Caco-2 (cell line): ENCODE data around the gene SH3GL1. TPM values are rescaled to one million over a fixed set of nuclear protein-coding genes. Genes with fewer than 3 reads are reported as not detected.
A peak's percentile ranks its signal among the peaks of the same experiment; 100 is the strongest.
"Not testable (repeated sequence)": the region's sequence is repeated elsewhere in the genome, so short reads cannot be mapped to it uniquely, and the experiment has no call there.

Experiments used
- BruUV-seq: library from RNA; stranded (reverse); fragments of 400-500 nt; replicated peaks from 2 replicates; lab custom pipeline; 2021; lab: Mats Ljungman, UMichigan
- CTCF ChIA-PET: fragments of 300-600 bp; sonication (Branson Sonifier 250); formaldehyde crosslinking; loops from one replicate; lab custom pipeline; 2022; ENCODE audit warnings: antibody characterized with exemption; lab: Charles Lee
- POLR2A ChIA-PET: fragments of 300-600 bp; sonication (Branson Sonifier 250); formaldehyde crosslinking; loops from one replicate; lab custom pipeline; 2022; ENCODE audit warnings: antibody characterized with exemption; lab: Charles Lee
- DNase-seq, 2 experiments: peaks; one replicate each; pipeline versions ENCODE4 v3.0.0 to v3.0.0-alpha.2; 2020 to 2022
- H3K27me3 ChIP-seq: replicated peaks from 2 replicates; pipeline ENCODE4 v1.6.0; 2011; ENCODE audit warnings: low read length; ENCODE audit not compliant: control insufficient read depth, insufficient read depth
- H3K36me3 ChIP-seq: 2 replicates; pipeline ENCODE4 v1.5.1; 2011; ENCODE audit warnings: low read length; ENCODE audit not compliant: control insufficient read depth, insufficient read depth
- H3K4me1 ChIP-seq: fragments of 250-450 bp; sonication (Bioruptor Pico); 2 replicates; pipeline ENCODE4 v1.5.1; 2020; ENCODE audit warnings: mild to moderate bottlenecking
- H3K4me3 ChIP-seq: 2 replicates; pipeline ENCODE4 v1.5.1; 2011; ENCODE audit warnings: low read depth, mild to moderate bottlenecking, control low read depth, low read length
- H3K9me3 ChIP-seq: fragments of 250-450 bp; sonication (Bioruptor Pico); 2 replicates; pipeline ENCODE4 v1.5.1; 2020; ENCODE audit warnings: mild to moderate bottlenecking, moderate library complexity
- H3K27ac Mint-ChIP-seq: one replicate; pipeline ENCODE4 v1.8.0; 2022; ENCODE audit warnings: mixed read lengths; ENCODE audit not compliant: unreplicated experiment
- H3K27me3 Mint-ChIP-seq: one replicate; pipeline ENCODE4 v1.8.0; 2022; ENCODE audit warnings: mixed read lengths; ENCODE audit not compliant: insufficient read depth, unreplicated experiment
- H3K36me3 Mint-ChIP-seq: one replicate; pipeline ENCODE4 v1.8.0; 2022; ENCODE audit warnings: mild to moderate bottlenecking, mixed read lengths; ENCODE audit not compliant: insufficient read depth, unreplicated experiment
- H3K4me1 Mint-ChIP-seq: one replicate; pipeline ENCODE4 v1.8.0; 2022; ENCODE audit warnings: low read depth, mixed read lengths; ENCODE audit not compliant: unreplicated experiment
- H3K4me3 Mint-ChIP-seq: one replicate; pipeline ENCODE4 v1.8.0; 2022; ENCODE audit warnings: mild to moderate bottlenecking, moderate library complexity, mixed read lengths; ENCODE audit not compliant: unreplicated experiment
- H3K9me3 Mint-ChIP-seq: one replicate; pipeline ENCODE4 v1.8.0; 2022; ENCODE audit warnings: mixed read lengths; ENCODE audit not compliant: unreplicated experiment
- intact Hi-C: fragments of 100-400 bp; cut with micrococcal nuclease; formaldehyde crosslinking; loops from one replicate; pipeline ENCODE4 v1.10.0; 2022; ENCODE audit not compliant: unreplicated experiment
- total RNA-seq: library from RNA; stranded (reverse); gene quantifications from 2 replicates; pipeline ENCODE4 v1.2.3, GENCODE V29; 2022
- TF ChIP-seq, protein P1 (sequence below), 2 experiments: fragments of 200-600 bp in 1 of 2; IDR thresholded peaks; 1 replicate in 1 of 2; 2 replicates in 1 of 2; pipeline versions ENCODE4 v1.5.1 to v1.8.0; 2011 to 2022; ENCODE audit warnings: antibody characterized with exemption in 1 of 2, control low read depth in 1 of 2, inconsistent platforms in 1 of 2, low read depth in 1 of 2, low read length in 1 of 2, mild to moderate bottlenecking in 1 of 2, moderate library complexity in 1 of 2; ENCODE audit not compliant: insufficient read depth in 1 of 2, severe bottlenecking in 1 of 2, unreplicated experiment in 1 of 2

Gene SH3GL1
- total RNA-seq, 1 experiment from 2014 or later = 91.3 TPM

DNA sequence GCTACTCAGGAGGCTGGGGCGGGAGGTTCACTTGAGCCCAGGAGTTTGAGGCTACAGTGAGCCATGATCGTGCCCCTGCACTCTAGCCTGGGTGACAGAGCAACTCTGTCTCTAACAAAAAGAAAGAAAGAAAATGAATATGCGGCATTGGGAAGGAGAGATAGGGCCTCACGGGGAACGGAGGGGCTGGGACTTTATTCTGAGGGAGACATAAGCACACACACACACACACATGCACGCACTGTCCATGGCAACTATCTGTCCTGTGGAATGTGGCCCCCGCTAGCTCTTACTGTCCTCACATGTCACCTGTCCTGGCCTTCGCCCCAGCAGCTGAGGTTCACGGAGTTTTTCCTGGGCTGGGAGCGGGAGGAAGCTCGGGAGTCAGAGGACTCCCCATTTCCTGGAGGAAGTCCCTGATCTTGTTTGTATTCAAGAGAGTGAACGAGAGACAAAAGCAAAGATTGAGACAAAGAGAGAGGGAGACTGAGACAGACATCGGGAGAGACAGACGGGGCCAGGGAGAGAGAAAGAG is 62.4 kb downstream of the SH3GL1 start:
- no peaks in the 10 kb centered on the region for H3K27me3 ChIP-seq
- TF ChIP-seq, protein P1, sequence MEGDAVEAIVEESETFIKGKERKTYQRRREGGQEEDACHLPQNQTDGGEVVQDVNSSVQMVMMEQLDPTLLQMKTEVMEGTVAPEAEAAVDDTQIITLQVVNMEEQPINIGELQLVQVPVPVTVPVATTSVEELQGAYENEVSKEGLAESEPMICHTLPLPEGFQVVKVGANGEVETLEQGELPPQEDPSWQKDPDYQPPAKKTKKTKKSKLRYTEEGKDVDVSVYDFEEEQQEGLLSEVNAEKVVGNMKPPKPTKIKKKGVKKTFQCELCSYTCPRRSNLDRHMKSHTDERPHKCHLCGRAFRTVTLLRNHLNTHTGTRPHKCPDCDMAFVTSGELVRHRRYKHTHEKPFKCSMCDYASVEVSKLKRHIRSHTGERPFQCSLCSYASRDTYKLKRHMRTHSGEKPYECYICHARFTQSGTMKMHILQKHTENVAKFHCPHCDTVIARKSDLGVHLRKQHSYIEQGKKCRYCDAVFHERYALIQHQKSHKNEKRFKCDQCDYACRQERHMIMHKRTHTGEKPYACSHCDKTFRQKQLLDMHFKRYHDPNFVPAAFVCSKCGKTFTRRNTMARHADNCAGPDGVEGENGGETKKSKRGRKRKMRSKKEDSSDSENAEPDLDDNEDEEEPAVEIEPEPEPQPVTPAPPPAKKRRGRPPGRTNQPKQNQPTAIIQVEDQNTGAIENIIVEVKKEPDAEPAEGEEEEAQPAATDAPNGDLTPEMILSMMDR (IDR thresholded peaks at IDR 0.05; ENCODE audit: insufficient read depth in 1 of 2, low read depth in 1 of 2, low read length in 1 of 2, severe bottlenecking in 1 of 2, unreplicated experiment in 1 of 2) = no peak
- no peaks in the 10 kb centered on the region for H3K27me3 Mint-ChIP-seq
- H3K27ac Mint-ChIP-seq = peak overlapping the region; percentile 89
- CTCF ChIA-PET = interaction anchor here (0.6 to 2.0 kb wide), 2 partner anchors 40 to 70 kb away, joined by 3 to 13 read pairs; no protein-coding TSS in a partner anchor
- intact Hi-C loops = no loop called here
- peak overlapping the region; percentile 84 for H3K4me3 Mint-ChIP-seq
- POLR2A ChIA-PET = interaction anchor here (1.6 kb wide), 1 partner anchor 353 kb away, joined by 8 read pairs; the partner anchor contains the start of gene EEF2
- H3K9me3 Mint-ChIP-seq = peaks cover 18% of the 10 kb centered on the region
- H3K9me3 ChIP-seq = no peaks in the 10 kb centered on the region
- H3K4me1 Mint-ChIP-seq = peaks cover 6% of the 10 kb centered on the region
- peak overlapping the region; percentile 56 for H3K4me3 ChIP-seq
- H3K4me1 ChIP-seq = peaks cover 12% of the 10 kb centered on the region; the same call in 1 of the 2 replicates
- BruUV-seq = TSS peak; percentile 55
- no peaks in the 10 kb centered on the region for H3K36me3 ChIP-seq
- DNase-seq = peak; percentile 67 to 81
- H3K36me3 Mint-ChIP-seq = peaks cover 27% of the 10 kb centered on the region

DNA sequence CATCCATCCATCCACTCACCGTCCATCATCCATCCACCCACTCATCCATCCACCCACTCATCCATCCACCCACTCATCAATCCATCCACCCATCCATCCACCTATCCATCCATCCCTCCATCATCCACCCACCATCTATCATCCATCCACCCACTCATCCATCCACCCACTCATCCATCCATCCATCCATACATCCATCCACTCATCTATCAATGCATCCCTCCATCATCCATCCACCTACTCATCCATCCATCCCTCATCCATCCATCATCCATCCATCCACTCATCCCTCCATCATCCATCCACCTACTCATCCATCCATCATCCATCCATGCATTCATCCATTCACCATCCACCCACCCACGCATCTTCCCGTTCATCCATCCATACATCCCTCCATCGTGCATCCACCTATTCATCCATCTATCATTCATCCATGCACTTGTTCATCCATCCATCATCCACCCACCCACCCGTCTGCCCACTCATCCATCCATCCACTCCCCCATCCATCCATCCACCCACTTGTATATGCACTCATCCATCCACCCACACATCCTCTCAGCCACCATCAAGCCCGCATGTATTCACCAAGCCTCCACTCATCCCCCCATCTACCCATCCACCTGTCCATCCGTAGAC is 65.3 kb downstream of the SH3GL1 start:
- H3K36me3 ChIP-seq = no peaks in the 10 kb centered on the region
- no TSS peak for BruUV-seq
- no peaks in the 10 kb centered on the region for H3K27me3 Mint-ChIP-seq
- ChIA-PET CTCF (no interaction called here), POLR2A (no interaction called here)
- H3K9me3 Mint-ChIP-seq = peaks cover 18% of the 10 kb centered on the region
- no peak overlapping the region for H3K27ac Mint-ChIP-seq
- TF ChIP-seq, protein P1 (IDR thresholded peaks at IDR 0.05; ENCODE audit: insufficient read depth in 1 of 2, low read depth in 1 of 2, low read length in 1 of 2, severe bottlenecking in 1 of 2, unreplicated experiment in 1 of 2) = no peak
- no peak overlapping the region for H3K4me3 ChIP-seq
- DNase-seq = no peak
- no peaks in the 10 kb centered on the region for H3K27me3 ChIP-seq
- intact Hi-C loops = no loop called here
- no peaks in the 10 kb centered on the region for H3K4me1 ChIP-seq
- H3K36me3 Mint-ChIP-seq = peaks cover 27% of the 10 kb centered on the region
- H3K9me3 ChIP-seq = no peaks in the 10 kb centered on the region
- H3K4me3 Mint-ChIP-seq = no peak overlapping the region
- no peaks in the 10 kb centered on the region for H3K4me1 Mint-ChIP-seq

DNA sequence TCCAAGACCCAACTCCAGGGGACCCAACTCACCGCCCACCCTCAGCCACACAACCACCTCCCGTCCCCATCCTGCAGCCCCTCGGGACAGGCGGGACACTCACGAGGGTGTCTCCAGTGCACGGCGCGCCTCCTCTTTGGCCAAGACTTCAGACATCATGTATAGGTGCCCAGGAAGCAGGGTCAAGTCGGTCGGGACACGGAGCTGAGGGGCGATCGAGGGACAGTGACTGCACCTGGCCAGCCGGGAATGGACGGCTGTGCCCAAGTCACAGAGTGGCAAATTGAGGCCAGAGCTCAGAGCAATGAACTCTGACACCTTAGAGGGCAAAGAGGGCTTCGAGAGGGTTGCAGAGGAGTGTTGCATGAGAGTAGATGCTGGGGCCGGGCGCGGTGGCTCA is 70.5 kb downstream of the SH3GL1 start:
- Mint-ChIP-seq H3K27me3 (no peaks in the 10 kb centered on the region), H3K36me3 (peaks cover 56% of the 10 kb centered on the region), H3K4me1 (peaks cover 5% of the 10 kb centered on the region), H3K4me3 (no peak overlapping the region), H3K27ac (no peak overlapping the region), H3K9me3 (peaks cover 9% of the 10 kb centered on the region)
- CTCF ChIA-PET = no interaction called here
- TF ChIP-seq, protein P1 (IDR thresholded peaks at IDR 0.05; ENCODE audit: insufficient read depth in 1 of 2, low read depth in 1 of 2, low read length in 1 of 2, severe bottlenecking in 1 of 2, unreplicated experiment in 1 of 2) = no peak
- no peaks in the 10 kb centered on the region for H3K27me3 ChIP-seq
- H3K4me3 ChIP-seq = no peak overlapping the region
- POLR2A ChIA-PET = no interaction called here
- H3K36me3 ChIP-seq = 0 out of 2 replicates have a peak, but pooled peaks cover 2% of the 10 kb centered on the region
- BruUV-seq = no TSS peak
- H3K4me1 ChIP-seq = no peaks in the 10 kb centered on the region
- no peak for DNase-seq
- intact Hi-C loops = no loop called here
- H3K9me3 ChIP-seq = no peaks in the 10 kb centered on the region

DNA sequence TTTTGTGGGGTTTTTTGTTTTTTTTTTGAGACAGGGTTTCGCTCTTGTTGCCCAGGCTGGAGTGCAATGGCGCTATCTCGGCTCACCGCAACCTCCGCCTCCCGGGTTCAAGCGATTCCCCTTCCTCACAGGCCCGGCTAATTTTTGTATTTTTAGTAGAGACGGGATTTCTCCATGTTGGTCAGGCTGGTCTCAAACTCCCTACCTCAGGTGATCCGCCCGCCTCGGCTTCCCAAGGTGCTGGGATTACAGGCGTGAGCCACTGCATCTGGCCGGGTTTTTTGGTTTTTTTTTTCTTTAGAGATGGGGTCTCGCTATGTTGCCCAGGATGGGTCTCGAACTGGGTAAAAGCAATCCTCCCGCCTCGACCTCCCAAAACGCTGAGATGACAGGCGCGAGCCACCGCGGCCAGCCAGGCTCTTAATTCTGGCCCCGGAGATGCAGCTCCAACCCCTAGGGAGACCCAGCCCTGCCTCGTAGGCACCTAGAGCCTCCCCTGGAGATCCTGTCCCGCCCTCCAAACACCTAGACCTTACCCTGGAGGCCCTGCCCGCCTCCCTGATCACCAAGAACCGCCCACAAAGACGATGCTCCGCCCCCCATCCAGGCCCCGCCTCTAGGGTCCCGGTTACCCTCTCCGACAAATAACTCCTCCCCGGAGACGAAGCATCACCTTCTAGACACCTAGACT is 71.2 kb downstream of the SH3GL1 start:
- peak overlapping the region; percentile 54 for H3K4me3 Mint-ChIP-seq
- H3K27me3 ChIP-seq, H3K4me1 ChIP-seq, intact Hi-C loops, CTCF ChIA-PET, H3K9me3 ChIP-seq, H3K27ac Mint-ChIP-seq, H3K27me3 Mint-ChIP-seq, H3K4me1 Mint-ChIP-seq, POLR2A ChIA-PET, H3K9me3 Mint-ChIP-seq, H3K36me3 ChIP-seq: not testable (repeated sequence)
- TSS peak; percentile 65 for BruUV-seq
- peaks cover 55% of the 10 kb centered on the region for H3K36me3 Mint-ChIP-seq
- peak overlapping the region; percentile 35 for H3K4me3 ChIP-seq
- DNase-seq = peak in 1 of 2 experiments; percentile 62
